Lower lobe of right lung (tissue), 2 donors: Measurements from ENCODE around the gene CEBPB. TPM values are rescaled to one million over a fixed set of nuclear protein-coding genes. Genes with fewer than 3 reads are reported as not detected.

Experiments used
- ATAC-seq, 2 donors: fragments of 200-7000 bp; cut with Tn5 transposase; one replicate each; pipeline ENCODE4 v1.9.1; 2020 to 2022; ENCODE audit warnings: mild to moderate bottlenecking in 2 of 2, moderate library complexity in 2 of 2
- DNase-seq: peaks from one replicate; pipeline ENCODE4 v3.0.0-alpha.2; 2020
- H3K27ac ChIP-seq: fragments of 200-600 bp; one replicate; pipeline ENCODE4 v1.8.0; 2022
- H3K27me3 ChIP-seq: fragments of 200-600 bp; one replicate; pipeline ENCODE4 v1.8.0; 2022; ENCODE audit warnings: low read depth
- H3K36me3 ChIP-seq: fragments of 200-600 bp; one replicate; pipeline ENCODE4 v1.8.0; 2022; ENCODE audit warnings: mild to moderate bottlenecking
- H3K4me1 ChIP-seq: fragments of 200-600 bp; one replicate; pipeline ENCODE4 v1.8.0; 2022
- H3K4me3 ChIP-seq: fragments of 200-600 bp; one replicate; pipeline ENCODE4 v1.8.0; 2022; ENCODE audit warnings: mild to moderate bottlenecking
- H3K9me3 ChIP-seq: fragments of 200-600 bp; one replicate; pipeline ENCODE4 v1.8.0; 2022
- intact Hi-C: fragments of 100-400 bp; cut with DNase I; formaldehyde crosslinking; loops from one replicate; pipeline ENCODE4 v1.11.0; 2022
- total RNA-seq: library from RNA; stranded (reverse); fragmentation: NEBNext Ultra II Directional; extraction: Animal tissue kit (Norgen Biotek cat#: 25700); gene quantifications from one replicate; pipeline ENCODE4 v1.2.1, GENCODE V29; 2021
- TF ChIP-seq, protein P1 (sequence below): fragments of 200-600 bp; IDR thresholded peaks from one replicate; pipeline ENCODE4 v1.8.0; 2022; ENCODE audit warnings: antibody characterized with exemption, mild to moderate bottlenecking
- donor health status: DM: no; HTN: yes; CAD: no; lungs with severe emphysema.

Gene CEBPB
- total RNA-seq, 1 donor from 2014 or later: 326 TPM

DNA sequence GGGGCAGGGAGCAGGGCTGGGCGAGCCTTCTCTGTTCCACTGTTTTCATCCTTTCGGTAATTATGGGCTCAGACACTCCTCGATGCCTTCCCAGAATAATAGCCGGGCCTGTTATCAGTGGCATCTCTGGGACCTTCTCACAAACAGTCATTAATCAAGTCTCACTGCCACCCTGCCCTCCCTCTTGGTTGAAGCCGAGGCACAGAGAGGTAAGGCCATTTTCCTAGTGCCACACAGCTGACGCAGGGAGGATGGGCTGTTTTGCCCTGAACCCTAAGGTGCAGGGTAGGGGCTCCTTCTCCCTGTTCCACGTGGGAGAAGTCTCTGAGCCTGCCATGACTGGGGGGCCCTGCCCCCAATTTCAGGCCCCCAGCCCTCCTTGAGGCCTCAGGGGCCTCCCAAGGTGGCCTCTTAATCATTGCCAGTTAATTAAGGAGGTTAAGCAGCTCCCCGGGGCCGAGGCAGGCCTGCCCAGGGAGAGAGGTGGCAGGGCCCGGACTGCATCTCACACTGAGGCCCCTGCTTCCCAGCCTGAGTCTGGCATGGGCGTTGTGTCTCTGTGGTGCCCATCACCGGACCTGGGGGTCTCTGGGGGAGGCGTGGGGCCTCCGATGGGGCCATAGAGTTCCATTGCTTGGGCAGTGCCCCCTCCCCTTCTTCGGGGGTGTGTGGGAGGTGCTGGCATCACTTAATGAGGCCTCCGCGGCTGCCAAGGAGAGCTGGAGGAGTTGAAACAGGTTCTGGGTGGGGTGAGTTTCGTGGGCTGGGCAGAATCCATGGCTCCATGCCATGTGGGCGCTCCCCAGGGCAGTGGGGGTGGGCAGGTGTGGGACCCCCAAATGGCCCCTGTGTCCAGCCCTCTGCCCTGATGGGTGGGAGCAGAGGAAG, 42.9 kb downstream of the CEBPB start:
- Histone ChIP-seq H3K27me3 (no peaks in the 10 kb centered on the region), H3K4me1 (no peaks in the 10 kb centered on the region), H3K27ac (no peak overlapping the region), H3K4me3 (no peak overlapping the region), H3K9me3 (no peaks in the 10 kb centered on the region), H3K36me3 (no peaks in the 10 kb centered on the region)
- intact Hi-C loops: no loop called here
- no peak for ATAC-seq
- TF ChIP-seq, protein P1, sequence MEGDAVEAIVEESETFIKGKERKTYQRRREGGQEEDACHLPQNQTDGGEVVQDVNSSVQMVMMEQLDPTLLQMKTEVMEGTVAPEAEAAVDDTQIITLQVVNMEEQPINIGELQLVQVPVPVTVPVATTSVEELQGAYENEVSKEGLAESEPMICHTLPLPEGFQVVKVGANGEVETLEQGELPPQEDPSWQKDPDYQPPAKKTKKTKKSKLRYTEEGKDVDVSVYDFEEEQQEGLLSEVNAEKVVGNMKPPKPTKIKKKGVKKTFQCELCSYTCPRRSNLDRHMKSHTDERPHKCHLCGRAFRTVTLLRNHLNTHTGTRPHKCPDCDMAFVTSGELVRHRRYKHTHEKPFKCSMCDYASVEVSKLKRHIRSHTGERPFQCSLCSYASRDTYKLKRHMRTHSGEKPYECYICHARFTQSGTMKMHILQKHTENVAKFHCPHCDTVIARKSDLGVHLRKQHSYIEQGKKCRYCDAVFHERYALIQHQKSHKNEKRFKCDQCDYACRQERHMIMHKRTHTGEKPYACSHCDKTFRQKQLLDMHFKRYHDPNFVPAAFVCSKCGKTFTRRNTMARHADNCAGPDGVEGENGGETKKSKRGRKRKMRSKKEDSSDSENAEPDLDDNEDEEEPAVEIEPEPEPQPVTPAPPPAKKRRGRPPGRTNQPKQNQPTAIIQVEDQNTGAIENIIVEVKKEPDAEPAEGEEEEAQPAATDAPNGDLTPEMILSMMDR: no peak
- no peak for DNase-seq

DNA sequence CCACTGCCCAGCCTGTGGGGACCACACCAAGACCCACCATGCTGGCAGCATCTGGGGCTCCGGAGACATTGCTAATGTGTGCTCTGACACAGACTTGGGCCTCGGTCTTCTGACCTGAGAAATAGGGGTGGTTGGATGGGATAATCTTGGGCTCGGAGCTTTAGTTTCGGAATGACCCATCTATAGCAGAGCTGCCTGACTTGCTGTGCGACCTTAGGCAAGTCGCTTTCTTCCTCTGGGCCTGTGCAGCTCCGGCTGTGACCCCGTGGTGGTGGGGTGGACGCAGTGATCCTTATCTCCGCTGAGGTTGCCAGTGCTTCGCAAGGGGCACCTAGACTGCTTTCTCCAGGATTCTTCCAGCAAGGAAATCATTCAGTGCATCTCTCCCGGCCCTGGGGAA, 43.7 kb downstream of the CEBPB start:
- TF ChIP-seq, protein P1: no peak
- intact Hi-C loops: no loop called here
- no peak overlapping the region for H3K27ac ChIP-seq
- H3K27me3 ChIP-seq: no peaks in the 10 kb centered on the region
- DNase-seq (no peak), ATAC-seq (no peak)
- no peaks in the 10 kb centered on the region for H3K4me1 ChIP-seq
- H3K9me3 ChIP-seq: no peaks in the 10 kb centered on the region
- no peaks in the 10 kb centered on the region for H3K36me3 ChIP-seq
- no peak overlapping the region for H3K4me3 ChIP-seq

DNA sequence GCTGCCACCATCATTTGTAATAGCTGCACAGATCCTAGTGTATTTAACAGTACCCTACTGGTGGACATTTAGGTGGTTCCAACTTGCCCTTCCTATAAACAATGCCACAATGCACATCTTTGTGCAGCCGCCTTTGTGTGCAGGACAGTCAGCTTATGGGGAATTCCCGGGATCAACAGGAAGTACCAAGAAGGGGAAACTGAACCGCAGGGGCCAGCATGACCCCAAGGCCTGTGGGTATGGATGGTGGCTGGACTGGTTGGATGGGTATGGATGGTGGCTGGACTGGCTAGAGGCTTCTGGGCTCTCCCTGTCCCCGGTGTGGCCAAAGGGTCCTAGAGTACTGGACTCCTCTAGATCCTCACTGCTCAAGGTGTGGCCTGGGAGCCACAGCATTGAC, 46.7 kb downstream of the CEBPB start:
- TF ChIP-seq, protein P1: no peak
- no peaks in the 10 kb centered on the region for H3K4me1 ChIP-seq
- intact Hi-C loops: no loop called here
- H3K27me3 ChIP-seq: no peaks in the 10 kb centered on the region
- peak; percentile 20 for DNase-seq
- ATAC-seq: peak in 1 of 2 donors; percentile 29
- H3K9me3 ChIP-seq: no peaks in the 10 kb centered on the region
- H3K4me3 ChIP-seq: no peak overlapping the region
- no peaks in the 10 kb centered on the region for H3K36me3 ChIP-seq
- H3K27ac ChIP-seq: no peak overlapping the region

DNA sequence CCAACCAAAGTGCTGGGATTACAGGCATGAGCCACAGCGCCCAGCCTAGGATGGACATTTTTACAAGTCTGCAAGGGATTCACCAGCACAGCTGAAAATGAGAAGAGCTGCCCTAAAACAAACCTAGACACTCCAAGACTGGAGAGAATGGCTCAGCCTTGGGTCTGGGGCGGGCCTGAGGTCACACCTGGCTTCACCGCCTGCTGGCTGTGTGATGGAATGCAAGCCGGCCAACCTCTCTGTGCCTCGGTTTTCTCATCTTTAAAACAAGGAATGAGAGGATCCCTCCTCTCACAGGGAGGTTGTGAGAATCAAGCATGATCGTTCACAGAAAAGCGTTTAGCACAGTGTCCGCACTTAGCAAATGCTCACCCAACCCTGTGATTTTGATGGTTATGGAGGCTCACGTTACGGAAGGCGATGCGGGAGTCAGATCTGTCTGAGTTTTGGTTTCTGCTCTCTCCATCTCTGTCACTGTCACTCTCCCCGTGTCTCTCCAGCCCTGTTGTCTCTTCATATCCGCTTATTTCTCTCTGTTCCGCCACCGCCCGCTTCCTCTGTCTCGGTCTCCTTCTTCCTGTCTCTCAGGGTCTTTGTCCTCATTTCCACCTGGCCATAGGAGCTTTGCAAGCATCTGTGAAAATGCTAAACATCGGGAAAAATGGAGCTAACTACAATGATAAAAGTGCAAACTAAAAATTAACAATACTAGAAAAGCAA, 47.6 kb downstream of the CEBPB start:
- DNase-seq (no peak), ATAC-seq (no peak)
- Histone ChIP-seq H3K36me3 (no peaks in the 10 kb centered on the region), H3K27me3 (no peaks in the 10 kb centered on the region), H3K9me3 (no peaks in the 10 kb centered on the region), H3K4me1 (no peaks in the 10 kb centered on the region), H3K27ac (no peak overlapping the region), H3K4me3 (no peak overlapping the region)
- intact Hi-C loops: no loop called here
- TF ChIP-seq, protein P1: no peak

DNA sequence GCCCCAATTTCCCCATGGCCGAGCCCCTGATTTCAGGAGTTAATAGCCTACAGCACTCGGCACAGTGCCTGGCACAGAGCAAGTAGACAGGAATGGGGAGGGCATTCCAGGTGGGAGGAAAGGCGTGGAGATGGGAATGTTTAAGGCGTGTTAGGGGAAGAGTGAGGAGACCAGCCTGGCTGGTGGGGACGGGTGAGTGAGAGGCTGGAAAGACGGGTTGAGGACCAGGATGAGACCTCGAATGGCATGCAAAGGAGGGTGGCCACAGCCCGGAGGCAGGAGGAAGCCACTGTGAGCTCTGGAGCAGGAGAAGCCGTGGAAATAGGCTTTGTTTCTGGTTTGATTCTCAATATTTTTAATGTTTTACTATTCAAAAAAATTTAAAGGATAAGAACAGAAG, 49.5 kb downstream of the CEBPB start:
- H3K27me3 ChIP-seq: no peaks in the 10 kb centered on the region
- H3K9me3 ChIP-seq: no peaks in the 10 kb centered on the region
- TF ChIP-seq, protein P1: no peak
- intact Hi-C loops: no loop called here
- H3K27ac ChIP-seq: no peak overlapping the region
- no peak for ATAC-seq
- H3K36me3 ChIP-seq: no peaks in the 10 kb centered on the region
- H3K4me3 ChIP-seq: no peak overlapping the region
- H3K4me1 ChIP-seq: no peaks in the 10 kb centered on the region
- DNase-seq: no peak
